LoVo (cell line): Measurements from ENCODE around the gene UBXN4.
A peak's percentile ranks its signal among the peaks of the same experiment; 100 is the strongest.
"Not testable (repeated sequence)": the region's sequence is repeated elsewhere in the genome, so short reads cannot be mapped to it uniquely, and the experiment has no call there.

Experiments
- DNase-seq: peaks from one replicate; pipeline ENCODE4 v3.0.0-alpha.2; 2016; ENCODE audit warnings: low spot score

The UBXN4 gene

GRCh38 chr2:135741395-135742324 lies at the start of gene UBXN4:
UBXN4 (plus strand) TSS chr2:135741855; CDS start chr2:135741930, 75 bp downstream.
- DNase-seq: peak; percentile 96

GRCh38 chr2:135694711-135695110 lies 46.9 kb upstream of the UBXN4 start:
- DNase-seq: no peak

GRCh38 chr2:135698838-135699237 lies 42.8 kb upstream of the UBXN4 start:
- no peak for DNase-seq

GRCh38 chr2:135701442-135701841 lies 40.2 kb upstream of the UBXN4 start:
- DNase-seq: no peak

- DNase-seq: no peak
These were observed 38.4 kb upstream of the UBXN4 start for GRCh38 chr2:135703300-135703699.

GRCh38 chr2:135704075-135704474 lies 37.6 kb upstream of the UBXN4 start:
- not testable (repeated sequence) for DNase-seq

- DNase-seq: no peak
These were observed 33.5 kb upstream of the UBXN4 start for GRCh38 chr2:135708159-135708558.

GRCh38 chr2:135709992-135710391 lies 31.7 kb upstream of the UBXN4 start:
- peak; percentile 23 for DNase-seq

- not testable (repeated sequence) for DNase-seq
These were observed 26.6 kb upstream of the UBXN4 start for GRCh38 chr2:135715086-135715485.

GRCh38 chr2:135728064-135728743 lies 13.5 kb upstream of the UBXN4 start:
- DNase-seq: no peak

- DNase-seq: no peak
These were observed 9.1 kb upstream of the UBXN4 start for GRCh38 chr2:135732561-135732960.

- DNase-seq: no peak
These were observed 8.6 kb upstream of the UBXN4 start for GRCh38 chr2:135733045-135733444.

- DNase-seq: no peak
These were observed 5.1 kb upstream of the UBXN4 start for GRCh38 chr2:135736546-135736945.

GRCh38 chr2:135740206-135740605 lies 1.4 kb upstream of the UBXN4 start:
- DNase-seq: no peak

GRCh38 chr2:135741043-135741394 lies 636 bp upstream of the UBXN4 start:
- no peak for DNase-seq

- peak; percentile 47 for DNase-seq
These were observed 686 bp downstream of the UBXN4 start for GRCh38 chr2:135742325-135742757.

GRCh38 chr2:135743860-135744259 lies 2.2 kb downstream of the UBXN4 start:
- no peak for DNase-seq

- DNase-seq: no peak
These were observed 3.2 kb downstream of the UBXN4 start for GRCh38 chr2:135744760-135745314.

GRCh38 chr2:135745545-135745944 lies 3.9 kb downstream of the UBXN4 start:
- DNase-seq: no peak

- DNase-seq: no peak
These were observed 13.9 kb downstream of the UBXN4 start for GRCh38 chr2:135755573-135755972.

GRCh38 chr2:135756692-135757091 lies 15.0 kb downstream of the UBXN4 start:
- no peak for DNase-seq

- DNase-seq: no peak
These were observed 20.4 kb downstream of the UBXN4 start for GRCh38 chr2:135762022-135762421.

- no peak for DNase-seq
These were observed 20.9 kb downstream of the UBXN4 start for GRCh38 chr2:135762530-135762929.
